Vagina (tissue), 2 donors: ENCODE data around the gene ABCA6. TPM values are rescaled to one million over a fixed set of nuclear protein-coding genes. Genes with fewer than 3 reads are reported as not detected.

Source experiments
- DNase-seq, 2 donors: peaks; one replicate each; pipeline ENCODE4 v3.0.0-alpha.2; 2017; ENCODE audit errors: extremely low spot score in 2 of 2
- H3K27ac ChIP-seq: fragments of 200-600 bp; sonication (generic); one replicate; pipeline ENCODE4 v1.5.1; 2019
- H3K27me3 ChIP-seq: fragments of 200-600 bp; sonication (generic); one replicate; pipeline ENCODE4 v1.5.1; 2019
- H3K36me3 ChIP-seq, 2 donors: fragments of 200-600 bp; sonication (generic); one replicate each; pipeline ENCODE4 v1.5.1; 2017 to 2019
- H3K4me1 ChIP-seq: fragments of 200-600 bp; sonication (generic); one replicate; pipeline ENCODE4 v1.5.1; 2019
- H3K4me3 ChIP-seq, 2 donors: fragments of 200-600 bp; sonication (generic); 1 replicate in 1 of 2; 2 replicates in 1 of 2; pipeline ENCODE4 v1.5.1; 2016 to 2019
- H3K9me3 ChIP-seq: fragments of 200-600 bp; sonication (generic); one replicate; pipeline ENCODE4 v1.5.1; 2019
- CTCF ChIP-seq, 3 experiments: fragments of 450-650 bp in 2 of 3; fragments of 200-600 bp in 1 of 3; sonication (generic) in 1 of 3; IDR thresholded peaks; one replicate each; pipeline ENCODE4 v1.5.1; 2017 to 2019; ENCODE audit warnings: antibody characterized with exemption in 3 of 3, mild to moderate bottlenecking in 2 of 3, moderate library complexity in 2 of 3
- POLR2A ChIP-seq, 2 donors: fragments of 450-650 bp; IDR thresholded peaks; one replicate each; pipeline ENCODE4 v1.6.1; 2017; ENCODE audit warnings: antibody characterized with exemption in 2 of 2, mild to moderate bottlenecking in 2 of 2, moderate library complexity in 2 of 2
- POLR2AphosphoS5 ChIP-seq, 2 donors: sonication (generic); formaldehyde crosslinking; IDR thresholded peaks; one replicate each; pipeline ENCODE4 v1.9.0; 2017; ENCODE audit warnings: antibody characterized with exemption in 2 of 2, mild to moderate bottlenecking in 2 of 2, low read depth in 1 of 2; ENCODE audit not compliant: insufficient read depth in 1 of 2
- intact Hi-C: fragments of 100-400 bp; cut with DNase I; formaldehyde crosslinking; loops from one replicate; pipeline ENCODE4 v1.15.1; 2023
- total RNA-seq: library from RNA; depleted of rRNA; stranded (reverse); fragments of >200 nt; gene quantifications from one replicate; pipeline ENCODE4 v1.2.3, GENCODE V29; 2016

ABCA6 gene
- total RNA-seq, 1 donor from 2014 or later, result 73.2 TPM

- intact Hi-C loops, result no loop called here
- TF ChIP-seq POLR2A (IDR thresholded peaks at IDR 0.05), result no peak
- no peak for TF ChIP-seq POLR2AphosphoS5 (IDR thresholded peaks at IDR 0.05; ENCODE audit: insufficient read depth in 1 of 2, low read depth in 1 of 2)
- TF ChIP-seq CTCF (IDR thresholded peaks at IDR 0.05), result no peak
- peak overlapping the region; percentile 33 to 38 for H3K4me3 ChIP-seq
Measured at GRCh38 chr17:69142175-69142802, 594 bp upstream of the ABCA6 start.

GRCh38 chr17:69134112-69134511 is 7.6 kb downstream of the ABCA6 start:
- Histone ChIP-seq H3K4me1 (no peaks in the 10 kb centered on the region), H3K27ac (no peak overlapping the region), H3K36me3 (peaks cover 0 to 18% of the 10 kb centered on the region in 2 donors), H3K9me3 (no peaks in the 10 kb centered on the region), H3K27me3 (no peaks in the 10 kb centered on the region), H3K4me3 (no peak overlapping the region)
- no peak for TF ChIP-seq POLR2AphosphoS5 (IDR thresholded peaks at IDR 0.05; ENCODE audit: insufficient read depth in 1 of 2, low read depth in 1 of 2)
- TF ChIP-seq POLR2A (IDR thresholded peaks at IDR 0.05), result no peak
- no peak for TF ChIP-seq CTCF (IDR thresholded peaks at IDR 0.05)
- DNase-seq, result no peak
- intact Hi-C loops, result no loop called here

More at GRCh38 chr17:69142175-69142802, 594 bp upstream of the ABCA6 start:
- Histone ChIP-seq H3K27me3 (no peaks in the 10 kb centered on the region), H3K36me3 (no peaks in the 10 kb centered on the region), H3K9me3 (no peaks in the 10 kb centered on the region), H3K4me1 (peaks cover 11% of the 10 kb centered on the region), H3K27ac (peak overlapping the region; percentile 72)
- no peak for DNase-seq

GRCh38 chr17:69130627-69131296 is 10.9 kb downstream of the ABCA6 start:
- Histone ChIP-seq H3K36me3 (peaks cover 0 to 13% of the 10 kb centered on the region in 2 donors), H3K4me1 (no peaks in the 10 kb centered on the region), H3K9me3 (no peaks in the 10 kb centered on the region), H3K4me3 (no peak overlapping the region), H3K27ac (no peak overlapping the region), H3K27me3 (no peaks in the 10 kb centered on the region)
- no peak for TF ChIP-seq POLR2AphosphoS5 (IDR thresholded peaks at IDR 0.05; ENCODE audit: insufficient read depth in 1 of 2, low read depth in 1 of 2)
- no peak for TF ChIP-seq CTCF (IDR thresholded peaks at IDR 0.05)
- TF ChIP-seq POLR2A (IDR thresholded peaks at IDR 0.05), result no peak
- intact Hi-C loops, result no loop called here
- DNase-seq, result no peak

GRCh38 chr17:69123626-69124025 is 18.1 kb downstream of the ABCA6 start:
- Histone ChIP-seq H3K4me3 (no peak overlapping the region), H3K4me1 (no peaks in the 10 kb centered on the region), H3K36me3 (no peaks in the 10 kb centered on the region), H3K27me3 (no peaks in the 10 kb centered on the region), H3K9me3 (no peaks in the 10 kb centered on the region), H3K27ac (no peak overlapping the region)
- intact Hi-C loops, result no loop called here
- no peak for DNase-seq
- TF ChIP-seq POLR2AphosphoS5 (IDR thresholded peaks at IDR 0.05; ENCODE audit: insufficient read depth in 1 of 2, low read depth in 1 of 2) (no peak), CTCF (IDR thresholded peaks at IDR 0.05) (no peak), POLR2A (IDR thresholded peaks at IDR 0.05) (no peak)

GRCh38 chr17:69122065-69122464 is 19.6 kb downstream of the ABCA6 start:
- no peak overlapping the region for H3K27ac ChIP-seq
- H3K36me3 ChIP-seq, result no peaks in the 10 kb centered on the region
- DNase-seq, result no peak
- intact Hi-C loops, result no loop called here
- TF ChIP-seq POLR2A (IDR thresholded peaks at IDR 0.05) (no peak), CTCF (IDR thresholded peaks at IDR 0.05) (no peak), POLR2AphosphoS5 (IDR thresholded peaks at IDR 0.05; ENCODE audit: insufficient read depth in 1 of 2, low read depth in 1 of 2) (no peak)
- no peak overlapping the region for H3K4me3 ChIP-seq
- no peaks in the 10 kb centered on the region for H3K27me3 ChIP-seq
- no peaks in the 10 kb centered on the region for H3K4me1 ChIP-seq
- H3K9me3 ChIP-seq, result no peaks in the 10 kb centered on the region
